ENCODE results near the gene PCDHA1. TPM values are rescaled to one million over a fixed set of nuclear protein-coding genes. Genes with fewer than 3 reads are reported as not detected.
"Not testable (repeated sequence)": the region's sequence is repeated elsewhere in the genome, so short reads cannot be mapped to it uniquely, and the experiment has no call there.

PCDHA1 gene
- total and polyA plus RNA-seq, 2 donors (not counting 3 experiments of a cell fraction or from before 2014, with no cell fraction given), result 0.04 TPM; not detected in 1

- POLR2A ChIA-PET, result no interaction called here
- Histone ChIP-seq H3K9me1 (replicated peaks; ENCODE audit: control insufficient read depth, extremely low read depth, insufficient read depth, low read length) (no peaks in the 10 kb centered on the region), H3K79me2 (ENCODE audit: control insufficient read depth, insufficient read depth, low read length) (no peaks in the 10 kb centered on the region), H3K4me3 (replicated peaks in 1 of 3; ENCODE audit: insufficient read depth in 1 of 3, low read depth in 1 of 3, low read length in 3 of 3) (no peak overlapping the region), H4K20me1 (replicated peaks; ENCODE audit: control insufficient read depth, extremely low read depth, insufficient read depth, low read length) (no peaks in the 10 kb centered on the region), H3K9ac (replicated peaks; ENCODE audit: extremely low read depth, insufficient read depth, low read length) (no peak overlapping the region), H3K9me3 (replicated peaks; ENCODE audit: control insufficient read depth, insufficient read depth, low read length) (no peaks in the 10 kb centered on the region), H3K27me3 (ENCODE audit: control insufficient read depth in 2 of 2, insufficient read depth in 2 of 2, low read length in 2 of 2) (no peaks in the 10 kb centered on the region), H3K27ac (ENCODE audit: insufficient read depth, low read depth, low read length) (no peak overlapping the region), H3K4me1 (ENCODE audit: control insufficient read depth, extremely low read depth, insufficient read depth, low read length) (no peaks in the 10 kb centered on the region), H2AFZ (ENCODE audit: low read depth, low read length) (no peak overlapping the region), H3K4me2 (ENCODE audit: insufficient read depth, low read length) (no peak overlapping the region), H3K36me3 (ENCODE audit: control insufficient read depth in 2 of 2, extremely low read depth in 1 of 2, insufficient read depth in 2 of 2, low read length in 2 of 2) (no peaks in the 10 kb centered on the region)
- DNase-seq (ENCODE audit: low read depth, low spot score) (no peak), FAIRE-seq (no peak)
- intact Hi-C loops (cut with micrococcal nuclease), result no loop called here
- dilution Hi-C loops (cut with MboI; ENCODE audit: extremely low pct_ligation_motif_present, low sequenced_read_pairs), result no loop called here
- no TSS peak for BruUV-seq (replicated peaks)
- CTCF ChIA-PET, result no interaction called here
- TF ChIP-seq CTCF (IDR thresholded peaks at IDR 0.05; ENCODE audit: extremely low read depth in 1 of 2, insufficient read depth in 1 of 2, low read depth in 1 of 2, low read length in 2 of 2) (no peak), POLR2AphosphoS5 (IDR thresholded peaks at IDR 0.05; ENCODE audit: insufficient read depth, low read depth, low read length) (no peak), MYC (IDR thresholded peaks at IDR 0.05; ENCODE audit: low read depth, low read length) (no peak), MAX (IDR thresholded peaks at IDR 0.05; ENCODE audit: insufficient read depth, insufficient read length) (no peak), FOS (IDR thresholded peaks at IDR 0.05; ENCODE audit: borderline replicate concordance, insufficient read depth, low read length) (no peak), EZH2 (IDR thresholded peaks at IDR 0.05; ENCODE audit: borderline replicate concordance, low read depth, low read length, severe bottlenecking) (no peak)
Observed at GRCh38 chr5:140767444-140767843, 18.5 kb upstream of the PCDHA1 start.

- no TSS peak for BruUV-seq (replicated peaks)
- FAIRE-seq, result no peak
- CTCF ChIA-PET, result no interaction called here
Observed at GRCh38 chr5:140780512-140780911, 5.4 kb upstream of the PCDHA1 start.

GRCh38 chr5:140787422-140787821 is 1.5 kb downstream of the PCDHA1 start:
- POLR2A ChIA-PET; intact Hi-C loops (cut with micrococcal nuclease); H3K79me2 ChIP-seq (ENCODE audit: control insufficient read depth, insufficient read depth, low read length); BruUV-seq (replicated peaks); H3K9ac ChIP-seq (replicated peaks; ENCODE audit: extremely low read depth, insufficient read depth, low read length); H3K9me3 ChIP-seq (replicated peaks; ENCODE audit: control insufficient read depth, insufficient read depth, low read length); H3K4me2 ChIP-seq (ENCODE audit: insufficient read depth, low read length); CTCF ChIA-PET; H3K4me1 ChIP-seq (ENCODE audit: control insufficient read depth, extremely low read depth, insufficient read depth, low read length); dilution Hi-C loops (cut with MboI; ENCODE audit: extremely low pct_ligation_motif_present, low sequenced_read_pairs); H3K36me3 ChIP-seq (ENCODE audit: control insufficient read depth in 2 of 2, extremely low read depth in 1 of 2, insufficient read depth in 2 of 2, low read length in 2 of 2); DNase-seq (ENCODE audit: low read depth, low spot score); H3K27ac ChIP-seq (ENCODE audit: insufficient read depth, low read depth, low read length); H3K4me3 ChIP-seq (replicated peaks in 1 of 3; ENCODE audit: insufficient read depth in 1 of 3, low read depth in 1 of 3, low read length in 3 of 3); H4K20me1 ChIP-seq (replicated peaks; ENCODE audit: control insufficient read depth, extremely low read depth, insufficient read depth, low read length); H2AFZ ChIP-seq (ENCODE audit: low read depth, low read length); H3K9me1 ChIP-seq (replicated peaks; ENCODE audit: control insufficient read depth, extremely low read depth, insufficient read depth, low read length); H3K27me3 ChIP-seq (ENCODE audit: control insufficient read depth in 2 of 2, insufficient read depth in 2 of 2, low read length in 2 of 2); FAIRE-seq: not testable (repeated sequence)

More at GRCh38 chr5:140780512-140780911, 5.4 kb upstream of the PCDHA1 start:
- Histone ChIP-seq H3K4me2 (ENCODE audit: insufficient read depth, low read length) (no peak overlapping the region), H2AFZ (ENCODE audit: low read depth, low read length) (no peak overlapping the region), H3K4me1 (ENCODE audit: control insufficient read depth, extremely low read depth, insufficient read depth, low read length) (no peaks in the 10 kb centered on the region), H3K9me1 (replicated peaks; ENCODE audit: control insufficient read depth, extremely low read depth, insufficient read depth, low read length) (no peaks in the 10 kb centered on the region), H3K9me3 (replicated peaks; ENCODE audit: control insufficient read depth, insufficient read depth, low read length) (peaks cover 2% of the 10 kb centered on the region), H3K79me2 (ENCODE audit: control insufficient read depth, insufficient read depth, low read length) (no peaks in the 10 kb centered on the region), H3K4me3 (replicated peaks in 1 of 3; ENCODE audit: insufficient read depth in 1 of 3, low read depth in 1 of 3, low read length in 3 of 3) (no peak overlapping the region), H3K27me3 (ENCODE audit: control insufficient read depth in 2 of 2, insufficient read depth in 2 of 2, low read length in 2 of 2) (no peaks in the 10 kb centered on the region), H4K20me1 (replicated peaks; ENCODE audit: control insufficient read depth, extremely low read depth, insufficient read depth, low read length) (no peaks in the 10 kb centered on the region), H3K27ac (ENCODE audit: insufficient read depth, low read depth, low read length) (no peak overlapping the region), H3K9ac (replicated peaks; ENCODE audit: extremely low read depth, insufficient read depth, low read length) (no peak overlapping the region), H3K36me3 (ENCODE audit: control insufficient read depth in 2 of 2, extremely low read depth in 1 of 2, insufficient read depth in 2 of 2, low read length in 2 of 2) (no peaks in the 10 kb centered on the region)
- intact Hi-C loops (cut with micrococcal nuclease) (no loop called here), dilution Hi-C loops (cut with MboI; ENCODE audit: extremely low pct_ligation_motif_present, low sequenced_read_pairs) (no loop called here)
- POLR2A ChIA-PET, result no interaction called here
- DNase-seq (ENCODE audit: low read depth, low spot score), result no peak
- no peak for TF ChIP-seq MAX (IDR thresholded peaks at IDR 0.05; ENCODE audit: insufficient read depth, insufficient read length)
- no peak for TF ChIP-seq GATA2 (IDR thresholded peaks at IDR 0.05; ENCODE audit: insufficient read depth, insufficient read length, low read depth, low read length)
- TF ChIP-seq FOS (IDR thresholded peaks at IDR 0.05; ENCODE audit: borderline replicate concordance, insufficient read depth, low read length), result no peak
- TF ChIP-seq JUN (IDR thresholded peaks at IDR 0.05; ENCODE audit: borderline replicate concordance, insufficient read depth, insufficient read length, low read depth), result no peak
- no peak for TF ChIP-seq POLR2AphosphoS5 (IDR thresholded peaks at IDR 0.05; ENCODE audit: insufficient read depth, low read depth, low read length)
